Measurements from ENCODE around the gene SNAPC4. TPM values are rescaled to one million over a fixed set of nuclear protein-coding genes. Genes with fewer than 3 reads are reported as not detected.

The SNAPC4 gene
- total and polyA plus RNA-seq, 2 donors (not counting 1 experiment from before 2014, with no cell fraction given), result 1.8 to 3.8 TPM

GRCh38 chr9:136391737-136392537 lies 8.0 kb downstream of the SNAPC4 start:
- H3K79me2 ChIP-seq (ENCODE audit: control insufficient read depth, insufficient read depth, low read length), result no peaks in the 10 kb centered on the region
- H4K20me1 ChIP-seq (ENCODE audit: control insufficient read depth, extremely low read depth, insufficient read depth, low read length), result no peaks in the 10 kb centered on the region
- H3K9me3 ChIP-seq (ENCODE audit: control insufficient read depth, insufficient read depth, low read depth, low read length), result no peaks in the 10 kb centered on the region
- no peak overlapping the region for H3K9ac ChIP-seq (ENCODE audit: insufficient read depth, low read length)
- no peaks in the 10 kb centered on the region for H3K4me1 ChIP-seq (ENCODE audit: control insufficient read depth, extremely low read depth, insufficient read depth, low read length)
- no peak overlapping the region for H3K4me2 ChIP-seq (ENCODE audit: extremely low read depth, insufficient read depth, low read length)
- H3K27me3 ChIP-seq (ENCODE audit: control insufficient read depth, insufficient read depth, low read length), result no peaks in the 10 kb centered on the region
- TF ChIP-seq CTCF (conservative IDR thresholded peaks at IDR 0.05 in 1 of 2, IDR thresholded peaks at IDR 0.05 in 1 of 2; ENCODE audit: low read depth in 1 of 2, low read length in 2 of 2), result no peak
- no peak for TF ChIP-seq EZH2 (IDR thresholded peaks at IDR 0.05; ENCODE audit: low read length, missing control alignments)
- peaks cover 39% of the 10 kb centered on the region for H3K36me3 ChIP-seq (ENCODE audit: control insufficient read depth, insufficient read depth, low read length)
- no peak for DNase-seq (ENCODE audit: low read depth in 2 of 2)
- no peak overlapping the region for H2AFZ ChIP-seq (ENCODE audit: low read length)
- no peak overlapping the region for H3K4me3 ChIP-seq (replicated peaks in 1 of 4; ENCODE audit: control extremely low read depth in 1 of 4, insufficient read depth in 1 of 4, low read depth in 3 of 4, low read length in 4 of 4)
- H3K27ac ChIP-seq (ENCODE audit: insufficient read depth, low read length), result no peak overlapping the region

GRCh38 chr9:136389396-136389795 lies 10.6 kb downstream of the SNAPC4 start:
- no peaks in the 10 kb centered on the region for H3K9me3 ChIP-seq (ENCODE audit: control insufficient read depth, insufficient read depth, low read depth, low read length)
- TF ChIP-seq EZH2 (IDR thresholded peaks at IDR 0.05; ENCODE audit: low read length, missing control alignments), result no peak
- no peak for TF ChIP-seq CTCF (conservative IDR thresholded peaks at IDR 0.05 in 1 of 2, IDR thresholded peaks at IDR 0.05 in 1 of 2; ENCODE audit: low read depth in 1 of 2, low read length in 2 of 2)
- no peaks in the 10 kb centered on the region for H3K4me1 ChIP-seq (ENCODE audit: control insufficient read depth, extremely low read depth, insufficient read depth, low read length)
- no peak for DNase-seq (ENCODE audit: low read depth in 2 of 2)
- no peaks in the 10 kb centered on the region for H4K20me1 ChIP-seq (ENCODE audit: control insufficient read depth, extremely low read depth, insufficient read depth, low read length)
- H3K4me2 ChIP-seq (ENCODE audit: extremely low read depth, insufficient read depth, low read length), result no peak overlapping the region
- H3K27ac ChIP-seq (ENCODE audit: insufficient read depth, low read length), result no peak overlapping the region
- H3K27me3 ChIP-seq (ENCODE audit: control insufficient read depth, insufficient read depth, low read length), result no peaks in the 10 kb centered on the region
- no peaks in the 10 kb centered on the region for H3K79me2 ChIP-seq (ENCODE audit: control insufficient read depth, insufficient read depth, low read length)
- H2AFZ ChIP-seq (ENCODE audit: low read length), result no peak overlapping the region
- H3K9ac ChIP-seq (ENCODE audit: insufficient read depth, low read length), result no peak overlapping the region
- no peak overlapping the region for H3K4me3 ChIP-seq (replicated peaks in 1 of 4; ENCODE audit: control extremely low read depth in 1 of 4, insufficient read depth in 1 of 4, low read depth in 3 of 4, low read length in 4 of 4)
- peaks cover 27% of the 10 kb centered on the region for H3K36me3 ChIP-seq (ENCODE audit: control insufficient read depth, insufficient read depth, low read length)

- Histone ChIP-seq H3K4me2 (ENCODE audit: extremely low read depth, insufficient read depth, low read length) (no peak overlapping the region), H3K4me1 (ENCODE audit: control insufficient read depth, extremely low read depth, insufficient read depth, low read length) (no peaks in the 10 kb centered on the region), H3K4me3 (replicated peaks in 1 of 4; ENCODE audit: control extremely low read depth in 1 of 4, insufficient read depth in 1 of 4, low read depth in 3 of 4, low read length in 4 of 4) (no peak overlapping the region), H4K20me1 (ENCODE audit: control insufficient read depth, extremely low read depth, insufficient read depth, low read length) (no peaks in the 10 kb centered on the region), H3K27ac (ENCODE audit: insufficient read depth, low read length) (no peak overlapping the region), H3K9me3 (ENCODE audit: control insufficient read depth, insufficient read depth, low read depth, low read length) (no peaks in the 10 kb centered on the region), H3K27me3 (ENCODE audit: control insufficient read depth, insufficient read depth, low read length) (no peaks in the 10 kb centered on the region), H2AFZ (ENCODE audit: low read length) (no peak overlapping the region), H3K36me3 (ENCODE audit: control insufficient read depth, insufficient read depth, low read length) (peaks cover 34% of the 10 kb centered on the region), H3K9ac (ENCODE audit: insufficient read depth, low read length) (no peak overlapping the region), H3K79me2 (ENCODE audit: control insufficient read depth, insufficient read depth, low read length) (no peaks in the 10 kb centered on the region)
- TF ChIP-seq CTCF (conservative IDR thresholded peaks at IDR 0.05 in 1 of 2, IDR thresholded peaks at IDR 0.05 in 1 of 2; ENCODE audit: low read depth in 1 of 2, low read length in 2 of 2) (no peak), EZH2 (IDR thresholded peaks at IDR 0.05; ENCODE audit: low read length, missing control alignments) (no peak)
- no peak for DNase-seq (ENCODE audit: low read depth in 2 of 2)
Measured at GRCh38 chr9:136387217-136387616, 12.8 kb downstream of the SNAPC4 start.
